HG02885 (cell line): ENCODE results near the gene CFAP20DC.

Source experiments
- ATAC-seq: cut with Tn5 transposase; IDR thresholded peaks from one replicate; pipeline ENCODE4 v1.9.1; 2021; ENCODE audit warnings: mild to moderate bottlenecking; ENCODE audit not compliant: unreplicated experiment, poor library complexity

Gene CFAP20DC

GRCh38 chr3:59027607-59028006 lies 22.2 kb downstream of the CFAP20DC start:
- no peak for ATAC-seq

- ATAC-seq: no peak
Observed at GRCh38 chr3:59023612-59024011, 26.2 kb downstream of the CFAP20DC start.

GRCh38 chr3:59017617-59017984 lies 32.2 kb downstream of the CFAP20DC start:
- no peak for ATAC-seq

GRCh38 chr3:59016930-59017616 lies 32.8 kb downstream of the CFAP20DC start:
- ATAC-seq: no peak

GRCh38 chr3:59013611-59014010 lies 36.2 kb downstream of the CFAP20DC start:
- ATAC-seq: no peak

GRCh38 chr3:59006634-59007517 lies 42.9 kb downstream of the CFAP20DC start:
- ATAC-seq: no peak

- no peak for ATAC-seq
Observed at GRCh38 chr3:59001675-59002074, 48.1 kb downstream of the CFAP20DC start.

GRCh38 chr3:58999774-59000160 lies 50.1 kb downstream of the CFAP20DC start:
- ATAC-seq: no peak

- ATAC-seq: no peak
Observed at GRCh38 chr3:58999134-58999773, 50.6 kb downstream of the CFAP20DC start.

GRCh38 chr3:58998476-58999117 lies 51.2 kb downstream of the CFAP20DC start:
- ATAC-seq: peak; percentile 68

GRCh38 chr3:58996730-58997129 lies 53.1 kb downstream of the CFAP20DC start:
- no peak for ATAC-seq

GRCh38 chr3:58994746-58995330 lies 55.0 kb downstream of the CFAP20DC start:
- no peak for ATAC-seq

- no peak for ATAC-seq
Observed at GRCh38 chr3:58993547-58993946, 56.3 kb downstream of the CFAP20DC start.

- ATAC-seq: no peak
Observed at GRCh38 chr3:58991623-58992022, 58.2 kb downstream of the CFAP20DC start.

GRCh38 chr3:58991026-58991425 lies 58.8 kb downstream of the CFAP20DC start:
- ATAC-seq: no peak

- ATAC-seq: no peak
Observed at GRCh38 chr3:58989955-58990354, 59.9 kb downstream of the CFAP20DC start.

- no peak for ATAC-seq
Observed at GRCh38 chr3:58989163-58989562, 60.7 kb downstream of the CFAP20DC start.

GRCh38 chr3:58988041-58988440 lies 61.8 kb downstream of the CFAP20DC start:
- ATAC-seq: no peak

- no peak for ATAC-seq
Observed at GRCh38 chr3:58986654-58987053, 63.2 kb downstream of the CFAP20DC start.

GRCh38 chr3:58979840-58980239 lies 70.0 kb downstream of the CFAP20DC start:
- no peak for ATAC-seq
